HG03108 (cell line): Measurements from ENCODE around the gene RNFT2.

Source experiments
- ATAC-seq: cut with Tn5 transposase; IDR thresholded peaks from one replicate; pipeline ENCODE4 v1.9.1; 2021; ENCODE audit warnings: moderate library complexity; ENCODE audit not compliant: unreplicated experiment

RNFT2 gene

GRCh38 chr12:116821291-116821690 lies 83.2 kb downstream of the RNFT2 start:
- no peak for ATAC-seq

DNA sequence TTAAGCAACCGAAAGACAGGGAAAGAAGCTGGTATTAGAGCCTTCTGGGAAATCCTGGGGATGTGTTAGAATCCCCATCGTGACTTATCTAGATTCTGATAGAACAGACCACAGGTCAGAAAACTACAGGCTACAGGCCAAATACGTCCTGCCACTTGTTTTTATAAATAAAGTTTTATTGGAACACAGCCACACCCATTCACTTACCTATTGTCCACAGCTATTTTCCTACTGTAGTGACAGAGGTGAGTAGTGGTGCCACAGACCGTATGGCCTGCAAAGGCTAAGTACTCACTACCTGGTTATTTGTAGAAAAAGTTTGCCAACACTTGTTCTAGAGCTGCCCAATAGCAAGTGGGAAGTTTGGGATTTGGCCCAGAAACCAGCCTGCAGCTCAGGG lies 89.3 kb downstream of the RNFT2 start:
- ATAC-seq = no peak

DNA sequence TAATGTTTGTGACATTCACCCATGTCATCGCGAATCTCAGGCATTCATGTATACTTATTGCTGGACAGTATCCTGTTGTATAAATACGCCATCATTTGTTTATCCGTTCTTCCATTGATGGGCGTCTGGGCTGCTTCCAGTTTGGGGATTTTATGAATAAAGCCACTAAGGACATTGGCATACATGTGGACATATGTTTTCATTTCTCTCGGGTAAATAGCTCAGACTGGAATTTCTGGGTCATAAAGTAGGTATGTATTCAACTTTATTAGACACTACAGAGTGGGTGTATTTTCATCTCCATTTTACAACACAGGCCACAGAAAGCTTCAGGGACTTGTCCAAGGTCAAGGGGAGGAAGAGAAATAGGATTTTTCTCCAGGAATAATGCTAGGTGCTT lies 94.2 kb downstream of the RNFT2 start:
- no peak for ATAC-seq

DNA sequence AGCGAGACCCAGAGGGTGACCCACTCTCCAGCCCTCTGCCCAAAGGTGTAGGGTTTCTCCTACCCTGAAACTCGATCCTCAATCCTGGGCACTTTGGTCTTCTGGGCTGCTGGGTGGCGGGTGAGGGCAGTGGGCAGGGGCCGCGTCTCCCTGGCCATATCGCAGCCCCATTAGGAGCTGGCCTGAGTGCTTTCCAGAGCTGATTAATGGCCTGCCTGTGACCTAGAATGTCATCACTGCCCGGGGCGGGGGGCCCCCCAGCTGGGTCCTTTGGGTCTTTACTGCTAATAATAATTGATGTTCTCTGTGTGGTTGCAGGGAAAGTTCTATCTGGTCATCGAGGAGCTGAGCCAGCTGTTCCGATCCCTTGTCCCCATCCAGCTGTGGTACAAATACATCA lies 95.4 kb downstream of the RNFT2 start:
- ATAC-seq = no peak

DNA sequence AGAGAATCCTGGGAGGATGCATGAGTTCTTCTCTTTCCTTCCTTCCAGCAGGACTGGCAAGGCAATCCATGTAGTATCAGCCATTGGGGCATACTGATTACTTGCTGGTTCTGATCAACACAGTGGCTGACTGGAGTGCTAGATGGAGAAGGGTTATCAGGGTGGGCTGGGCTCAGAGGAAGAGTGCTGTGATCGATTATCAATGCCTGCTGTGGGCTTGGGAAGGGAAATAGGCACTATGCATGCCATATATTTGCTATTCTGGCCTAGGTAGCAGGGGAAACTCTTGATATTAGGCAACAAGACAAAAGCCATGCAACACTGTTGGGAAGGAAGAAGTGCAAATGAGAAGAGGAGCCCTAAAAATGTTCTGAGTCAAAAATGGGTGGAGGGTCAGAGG lies 97.4 kb downstream of the RNFT2 start:
- no peak for ATAC-seq

DNA sequence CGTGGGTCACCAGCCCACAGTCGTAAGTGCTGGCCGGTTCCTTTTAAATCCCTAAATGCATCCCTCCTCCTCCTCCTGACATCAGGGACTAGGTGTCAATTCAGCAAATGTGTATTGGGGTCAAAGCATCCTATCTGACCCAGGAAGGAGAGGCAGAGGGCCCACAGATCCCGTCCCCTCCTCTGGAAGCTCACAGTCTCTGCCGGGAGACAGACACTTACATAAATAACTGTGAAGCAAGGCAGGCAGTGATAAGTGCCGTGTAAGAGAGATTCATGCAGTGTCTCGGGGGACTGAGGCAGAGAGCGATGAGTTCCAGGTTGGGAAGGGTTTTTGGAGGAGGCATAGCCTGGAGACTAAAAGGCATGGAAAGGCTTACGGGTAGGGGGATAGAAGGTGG lies 99.0 kb downstream of the RNFT2 start:
- ATAC-seq = no peak

DNA sequence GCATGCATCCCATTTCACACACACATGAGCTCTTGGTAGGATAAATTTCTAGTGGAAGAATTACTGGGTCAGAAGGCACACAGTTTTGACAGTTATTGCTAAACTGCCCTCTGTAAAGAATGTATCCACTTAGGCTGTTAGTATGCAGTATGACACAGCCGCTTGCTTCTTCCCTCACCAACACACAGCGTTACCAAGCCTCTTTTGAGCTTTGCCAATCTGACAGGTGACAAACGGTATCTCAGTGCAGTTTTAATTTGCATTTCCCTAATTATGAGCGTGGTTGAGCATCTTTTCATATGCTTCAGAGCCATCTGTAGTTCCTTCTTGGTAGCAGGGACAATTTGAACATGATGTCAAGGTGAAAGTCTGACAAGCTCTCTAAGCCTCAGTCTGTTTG lies 100.2 kb downstream of the RNFT2 start:
- ATAC-seq = no peak

DNA sequence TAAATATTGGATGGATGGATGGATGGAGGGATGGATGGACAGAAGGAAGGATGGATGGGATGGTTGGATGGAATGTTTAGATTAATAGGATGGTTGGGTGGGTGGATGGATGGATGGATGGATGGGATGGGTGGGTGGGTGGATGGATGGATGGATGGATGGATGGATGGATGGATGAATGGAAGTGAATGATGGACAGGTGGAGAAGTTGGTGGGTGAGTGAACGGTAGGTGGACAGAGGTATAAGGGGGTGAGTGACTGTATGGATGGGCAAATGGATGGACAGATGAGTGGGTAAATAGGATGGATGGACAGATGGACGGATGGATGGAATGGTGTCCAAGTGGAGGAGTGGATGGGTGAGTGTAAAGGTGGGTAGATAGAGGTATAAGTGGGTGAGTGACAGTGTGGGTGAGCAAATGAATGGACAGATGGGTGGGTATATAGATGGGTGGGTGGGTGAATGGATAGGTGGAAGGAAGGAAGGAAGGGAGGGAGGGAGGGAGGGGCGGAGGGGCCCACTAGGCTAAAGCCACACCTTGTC lies 101.2 kb downstream of the RNFT2 start:
- ATAC-seq = no peak

DNA sequence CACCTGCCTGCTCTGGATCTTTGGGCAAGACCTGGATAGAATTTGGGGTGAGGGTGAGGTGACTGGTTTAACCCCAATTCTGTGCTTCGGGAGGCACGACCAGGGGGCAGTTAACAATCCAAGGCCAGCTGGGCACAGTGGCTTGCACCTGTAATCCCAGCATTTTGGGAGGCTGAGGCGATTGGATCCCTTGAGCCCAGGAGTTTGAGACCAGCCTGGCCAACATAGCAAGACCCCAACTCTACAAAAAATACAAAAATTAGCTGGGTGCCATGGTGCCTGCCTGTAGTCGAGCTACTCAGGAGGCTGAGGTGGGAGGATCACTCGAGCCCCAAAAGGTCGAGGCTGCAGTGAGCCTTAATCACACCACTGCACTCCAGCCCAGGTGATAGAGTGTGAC lies 105.0 kb downstream of the RNFT2 start:
- ATAC-seq = no peak

- no peak for ATAC-seq
These were observed 111.1 kb downstream of the RNFT2 start for GRCh38 chr12:116849216-116849615.

DNA sequence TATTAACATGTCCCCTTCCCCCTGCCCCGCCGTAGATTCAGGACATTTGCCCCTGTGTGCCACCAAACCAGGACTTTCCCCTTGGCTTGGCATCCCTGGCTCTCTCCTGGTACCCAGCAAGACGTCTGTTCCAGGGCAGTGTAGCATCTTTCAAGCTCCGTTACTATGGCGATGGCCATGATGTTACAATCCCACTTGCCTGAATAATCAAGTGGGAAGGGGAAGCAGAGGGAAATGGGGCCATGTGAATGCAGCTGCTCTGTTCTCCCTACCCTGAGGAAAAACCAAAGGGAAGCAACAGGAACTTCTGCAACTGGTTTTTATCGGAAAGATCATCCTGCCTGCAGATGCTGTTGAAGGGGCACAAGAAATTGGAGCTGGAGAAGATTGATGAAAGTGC lies 114.2 kb downstream of the RNFT2 start:
- ATAC-seq = no peak

GRCh38 chr12:116853507-116853906 lies 115.4 kb downstream of the RNFT2 start:
- no peak for ATAC-seq

DNA sequence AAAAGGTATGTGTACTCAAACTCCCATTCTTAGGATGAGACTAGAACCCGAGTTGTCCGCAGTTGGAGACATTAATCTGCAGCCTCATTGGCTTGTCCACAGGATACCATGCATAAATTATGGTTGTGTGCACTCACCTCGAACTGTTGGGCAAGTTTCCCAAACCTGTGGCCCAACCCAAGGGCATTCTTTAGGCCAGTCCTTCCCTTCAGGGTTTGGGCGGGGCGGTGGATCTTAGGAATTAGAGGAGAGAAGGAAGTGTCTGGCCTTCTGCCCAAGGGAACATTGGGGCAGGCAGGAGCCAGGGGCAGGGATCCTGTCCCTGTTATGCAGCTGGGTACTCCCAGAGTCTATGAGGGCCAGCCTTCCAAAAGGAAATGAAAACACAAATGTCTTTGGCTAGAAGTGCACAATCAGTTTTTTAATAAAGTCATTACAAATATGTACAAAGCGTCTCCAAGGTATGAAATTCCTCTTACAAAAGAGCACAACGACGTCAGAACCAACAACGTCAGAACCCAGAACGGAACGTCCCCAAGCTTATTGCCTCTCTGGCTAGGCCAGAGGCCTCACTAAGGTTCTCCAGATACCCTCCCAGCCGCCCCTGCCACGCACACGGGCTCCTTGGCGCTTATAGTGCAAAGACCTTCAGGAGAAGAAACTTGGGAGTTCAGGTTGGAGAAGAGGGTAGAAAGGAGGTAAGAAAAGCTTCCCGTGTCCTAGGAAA lies 117.8 kb downstream of the RNFT2 start:
- no peak for ATAC-seq

DNA sequence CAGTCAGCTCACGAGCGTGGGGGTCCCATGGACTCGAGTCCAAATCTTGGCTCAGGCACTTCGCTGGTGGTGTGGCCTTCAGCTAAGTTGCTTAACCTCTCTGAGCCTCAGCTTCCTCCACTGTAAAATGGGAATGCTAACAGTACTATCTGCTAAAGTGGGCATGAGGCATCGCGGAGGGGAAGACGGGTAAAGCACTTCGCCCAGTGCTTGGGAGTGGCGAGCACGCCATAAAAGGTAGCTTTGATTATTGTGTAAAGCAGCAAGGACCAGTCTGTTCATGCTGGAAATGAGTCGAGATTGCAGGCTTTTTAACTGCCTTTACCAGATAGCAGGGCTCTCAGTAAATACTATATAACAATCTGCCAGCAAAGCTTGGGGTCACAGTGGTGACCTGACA lies 118.6 kb downstream of the RNFT2 start:
- ATAC-seq = no peak

DNA sequence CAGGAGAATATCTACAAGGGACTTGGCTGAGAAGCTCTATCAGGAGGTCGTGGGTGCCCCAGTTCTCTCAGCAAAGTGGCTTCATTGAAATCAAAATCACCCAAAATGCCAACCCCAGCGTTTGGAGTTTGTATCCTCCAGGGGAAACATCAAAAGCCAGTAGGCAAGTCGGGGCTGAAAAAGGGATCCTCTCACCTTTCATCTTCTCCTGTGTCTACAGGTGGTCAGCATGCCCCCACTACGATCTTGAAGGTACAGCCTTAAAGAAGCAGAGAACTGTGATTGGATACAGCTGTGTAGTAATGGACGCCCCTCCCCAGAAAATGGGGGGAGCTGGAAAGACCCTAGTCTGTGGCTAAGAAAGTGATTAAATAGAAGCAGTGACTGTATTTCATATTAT lies 121.0 kb downstream of the RNFT2 start:
- ATAC-seq = no peak

- no peak for ATAC-seq
These were observed 122.1 kb downstream of the RNFT2 start for GRCh38 chr12:116860263-116860662.

DNA sequence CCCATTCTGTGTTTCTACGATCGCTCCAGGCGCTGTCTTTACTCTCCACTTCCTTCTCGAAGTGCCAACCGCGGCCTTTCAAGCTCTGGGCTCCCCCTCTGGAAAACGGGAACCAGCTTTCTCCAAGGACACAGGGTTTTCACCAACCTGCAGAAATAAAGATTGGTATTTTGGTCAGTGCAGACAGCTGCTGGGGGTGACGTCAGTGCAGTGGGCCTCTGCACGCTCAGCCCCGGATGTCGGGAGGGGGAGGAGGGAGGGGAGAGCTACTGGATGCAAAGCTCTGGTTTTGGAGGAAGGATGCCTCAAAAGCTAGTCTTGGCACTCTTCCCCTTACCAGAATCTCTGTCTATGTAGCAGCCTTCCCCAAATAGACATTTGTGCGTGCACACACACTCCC lies 123.2 kb downstream of the RNFT2 start:
- no peak for ATAC-seq

DNA sequence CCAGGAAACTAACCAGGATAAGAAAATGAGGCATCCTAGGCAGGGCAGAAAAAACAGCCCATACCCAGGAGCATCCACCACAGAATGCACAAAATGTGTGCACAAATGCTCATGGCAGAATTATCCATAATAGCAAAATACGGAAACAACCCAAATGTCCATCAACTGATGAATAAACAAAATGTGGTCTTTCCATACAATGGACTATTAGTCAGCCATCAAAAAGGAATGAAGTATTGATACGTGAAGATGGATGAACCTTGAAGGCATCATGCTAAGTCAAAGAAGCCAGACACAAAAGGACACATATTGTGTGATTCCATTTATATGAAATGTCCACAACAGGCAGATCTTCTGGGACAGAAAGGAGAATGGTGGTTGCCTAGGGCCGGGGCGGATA lies 124.1 kb downstream of the RNFT2 start:
- ATAC-seq = no peak

DNA sequence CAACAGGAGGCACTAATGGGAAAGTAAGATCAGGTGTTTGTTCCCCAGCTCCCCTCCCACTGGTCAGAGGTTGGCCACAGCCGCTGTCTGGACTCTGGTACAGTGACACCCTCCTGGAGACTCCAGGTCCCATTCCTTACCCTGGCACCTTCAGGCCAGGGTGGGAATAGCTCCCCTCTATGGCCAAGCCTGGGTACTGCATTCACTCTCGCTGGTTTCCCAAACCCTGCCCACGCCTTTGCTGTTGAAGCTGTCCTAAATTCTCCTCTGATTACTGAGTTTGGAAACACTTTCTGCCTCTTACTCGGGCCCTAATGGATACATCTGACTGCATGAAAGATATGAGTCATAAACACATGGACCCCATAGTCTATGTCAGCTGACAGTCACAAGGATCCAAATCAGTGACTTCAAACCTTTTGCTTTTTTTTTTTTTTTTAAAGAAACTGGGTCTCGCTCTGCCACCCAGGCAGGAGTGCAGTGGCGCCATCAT lies 125.2 kb downstream of the RNFT2 start:
- ATAC-seq = no peak

DNA sequence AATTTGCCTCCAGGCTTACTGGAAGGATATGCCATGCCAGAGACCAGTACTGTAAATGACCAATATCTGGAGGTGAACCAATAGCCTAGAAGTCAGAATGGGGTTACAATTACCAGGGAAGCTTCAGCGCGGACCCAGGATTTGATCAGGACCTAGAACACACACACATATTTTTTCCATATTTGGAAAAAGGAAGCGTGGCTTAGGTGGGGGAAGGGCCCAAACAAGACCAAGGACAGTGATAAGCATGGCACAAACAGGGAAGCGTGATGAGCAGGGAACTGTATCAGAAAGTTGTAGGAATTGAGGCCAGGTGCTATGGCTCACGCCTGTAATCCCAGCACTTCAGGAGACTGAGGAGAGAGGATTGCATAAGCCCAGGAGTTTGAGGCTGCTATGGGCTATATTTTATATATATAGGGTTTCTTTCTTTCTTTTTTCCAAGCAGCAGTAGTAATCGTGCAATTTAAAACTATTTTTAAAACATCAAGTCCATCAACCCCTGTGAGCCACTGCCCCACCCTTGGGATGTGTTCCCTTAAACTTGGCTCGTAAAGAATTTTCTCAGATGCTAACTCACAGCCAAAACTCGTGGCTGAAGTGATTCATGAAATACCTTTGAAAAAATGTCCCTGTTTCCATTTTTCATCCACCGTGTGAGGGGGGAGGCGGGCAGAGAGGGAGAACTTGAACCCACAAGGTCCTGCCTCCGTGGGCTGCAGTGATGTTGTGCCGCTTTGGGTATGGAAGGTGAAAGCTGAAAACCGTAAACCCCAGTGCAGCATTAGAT lies 126.5 kb downstream of the RNFT2 start:
- no peak for ATAC-seq

GRCh38 chr12:116867523-116867922 lies 129.4 kb downstream of the RNFT2 start:
- ATAC-seq = no peak

- ATAC-seq = no peak
These were observed 132.2 kb downstream of the RNFT2 start for GRCh38 chr12:116870306-116870705.
